ENCODE data around the gene VIPR1.

VIPR1 gene

GRCh38 chr3:42513121-42513520 is 10.7 kb downstream of the VIPR1 start:
- no peak for DNase-seq

GRCh38 chr3:42513521-42513920 is 11.1 kb downstream of the VIPR1 start:
- DNase-seq, result no peak

- no peak for DNase-seq
Observed at GRCh38 chr3:42514876-42515275, 12.4 kb downstream of the VIPR1 start.

- DNase-seq, result no peak
Observed at GRCh38 chr3:42515391-42515916, 13.0 kb downstream of the VIPR1 start.

- no peak for DNase-seq
Observed at GRCh38 chr3:42515976-42516375, 13.5 kb downstream of the VIPR1 start.

- no peak for DNase-seq
Observed at GRCh38 chr3:42516443-42516842, 14.0 kb downstream of the VIPR1 start.

- DNase-seq, result no peak
Observed at GRCh38 chr3:42517117-42517516, 14.7 kb downstream of the VIPR1 start.

GRCh38 chr3:42518800-42519567 is 16.5 kb downstream of the VIPR1 start:
- no peak for DNase-seq

- DNase-seq, result no peak
Observed at GRCh38 chr3:42519568-42519962, 17.1 kb downstream of the VIPR1 start.

- no peak for DNase-seq
Observed at GRCh38 chr3:42520336-42520735, 17.9 kb downstream of the VIPR1 start.

GRCh38 chr3:42520906-42521305 is 18.5 kb downstream of the VIPR1 start:
- DNase-seq, result no peak

GRCh38 chr3:42524751-42525150 is 22.3 kb downstream of the VIPR1 start:
- DNase-seq, result no peak

GRCh38 chr3:42525212-42525611 is 22.8 kb downstream of the VIPR1 start:
- no peak for DNase-seq

- DNase-seq, result no peak
Observed at GRCh38 chr3:42525736-42526345, 23.4 kb downstream of the VIPR1 start.

- DNase-seq, result peak in 1 of 2 donors; percentile 44
Observed at GRCh38 chr3:42526616-42527367, 24.3 kb downstream of the VIPR1 start.

GRCh38 chr3:42527368-42527917 is 25.0 kb downstream of the VIPR1 start:
- no peak for DNase-seq

- no peak for DNase-seq
Observed at GRCh38 chr3:42529468-42529867, 27.0 kb downstream of the VIPR1 start.

GRCh38 chr3:42530073-42530472 is 27.6 kb downstream of the VIPR1 start:
- DNase-seq, result no peak

- DNase-seq, result no peak
Observed at GRCh38 chr3:42531470-42531869, 29.0 kb downstream of the VIPR1 start.

- DNase-seq, result no peak
Observed at GRCh38 chr3:42532229-42532628, 29.8 kb downstream of the VIPR1 start.

- DNase-seq, result no peak
Observed at GRCh38 chr3:42533161-42533897, 30.9 kb downstream of the VIPR1 start.

GRCh38 chr3:42535981-42536784 is 33.7 kb downstream of the VIPR1 start:
- DNase-seq, result peak in 1 of 2 donors; percentile 31
